A673 (cell line): ENCODE data around the gene STXBP5. TPM values are rescaled to one million over a fixed set of nuclear protein-coding genes. Genes with fewer than 3 reads are reported as not detected.

Experiments
- BruUV-seq: library from RNA; stranded (reverse); fragments of 400-500 nt; replicated peaks from 2 replicates; lab custom pipeline; 2021; lab: Mats Ljungman, UMichigan
- CTCF ChIA-PET: fragments of 300-600 bp; sonication (Branson Sonifier 250); formaldehyde crosslinking; loops from one replicate; lab custom pipeline; 2022; ENCODE audit warnings: antibody characterized with exemption; lab: Charles Lee
- POLR2A ChIA-PET: fragments of 300-600 bp; sonication (Branson Sonifier 250); formaldehyde crosslinking; loops from one replicate; lab custom pipeline; 2022; ENCODE audit warnings: antibody characterized with exemption; ENCODE audit not compliant: low non-redundant PET; lab: Charles Lee
- DNase-seq: peaks from one replicate; pipeline ENCODE4 v3.0.0-alpha.2; 2015; ENCODE audit warnings: low spot score
- H3K27ac ChIP-seq: fragments of 200-600 bp; sonication (generic); 2 replicates; pipeline ENCODE4 v1.5.1; 2016; ENCODE audit warnings: mixed run types, low read depth, mild to moderate bottlenecking, mixed read lengths, antibody characterized with exemption, low read length; ENCODE audit not compliant: poor library complexity, severe bottlenecking
- H3K27me3 ChIP-seq: fragments of 200-600 bp; sonication (generic); replicated peaks from 2 replicates; pipeline ENCODE4 v1.6.1; 2017; ENCODE audit warnings: mixed run types, low read depth, mild to moderate bottlenecking, mixed read lengths, antibody characterized with exemption, low read length; ENCODE audit not compliant: insufficient read depth, poor library complexity
- H3K36me3 ChIP-seq: fragments of 200-600 bp; sonication (generic); 2 replicates; pipeline ENCODE4 v1.6.1; 2016; ENCODE audit warnings: mixed run types, mild to moderate bottlenecking, mixed read lengths, antibody characterized with exemption, low read length; ENCODE audit not compliant: insufficient read depth, poor library complexity, severe bottlenecking
- H3K4me1 ChIP-seq: fragments of 200-600 bp; sonication (generic); 2 replicates; pipeline ENCODE4 v1.6.1; 2017; ENCODE audit warnings: mixed run types, mild to moderate bottlenecking, mixed read lengths, antibody characterized with exemption, low read length; ENCODE audit not compliant: insufficient read depth, poor library complexity, severe bottlenecking
- H3K4me3 ChIP-seq: fragments of 200-600 bp; sonication (generic); 2 replicates; pipeline ENCODE4 v1.5.1; 2016; ENCODE audit warnings: low read depth, mixed run types, mild to moderate bottlenecking, mixed read lengths, low read length; ENCODE audit not compliant: poor library complexity, severe bottlenecking
- H3K9me3 ChIP-seq: fragments of 200-600 bp; sonication (generic); 2 replicates; pipeline ENCODE4 v1.6.1; 2016; ENCODE audit warnings: mixed run types, low read depth, mild to moderate bottlenecking, mixed read lengths, antibody characterized with exemption, low read length; ENCODE audit not compliant: poor library complexity, severe bottlenecking
- EZH2 ChIP-seq: fragments of 200-600 bp; sonication (generic); IDR thresholded peaks from 2 replicates; pipeline ENCODE4 v1.6.1; 2017; ENCODE audit warnings: borderline replicate concordance, low read depth, mild to moderate bottlenecking, mixed read lengths, antibody characterized with exemption, low read length; ENCODE audit not compliant: poor library complexity, severe bottlenecking
- intact Hi-C: fragments of 100-400 bp; cut with micrococcal nuclease; formaldehyde crosslinking; loops from one replicate; pipeline ENCODE4 v1.10.0; 2022; ENCODE audit not compliant: unreplicated experiment
- total RNA-seq: library from RNA; stranded (reverse); gene quantifications from 2 replicates; pipeline ENCODE4 v1.2.3, GENCODE V29; 2021
- TF ChIP-seq, protein P1 (sequence below): fragments of 300-800, 200-600 bp; sonication (generic); conservative IDR thresholded peaks from 2 replicates; pipeline ENCODE4 v1.5.1; 2017; ENCODE audit warnings: low read depth, mild to moderate bottlenecking, antibody characterized with exemption, low read length, moderate library complexity, mixed read lengths

STXBP5 gene
- total RNA-seq, 1 experiment from 2014 or later = 14.5 TPM

DNA sequence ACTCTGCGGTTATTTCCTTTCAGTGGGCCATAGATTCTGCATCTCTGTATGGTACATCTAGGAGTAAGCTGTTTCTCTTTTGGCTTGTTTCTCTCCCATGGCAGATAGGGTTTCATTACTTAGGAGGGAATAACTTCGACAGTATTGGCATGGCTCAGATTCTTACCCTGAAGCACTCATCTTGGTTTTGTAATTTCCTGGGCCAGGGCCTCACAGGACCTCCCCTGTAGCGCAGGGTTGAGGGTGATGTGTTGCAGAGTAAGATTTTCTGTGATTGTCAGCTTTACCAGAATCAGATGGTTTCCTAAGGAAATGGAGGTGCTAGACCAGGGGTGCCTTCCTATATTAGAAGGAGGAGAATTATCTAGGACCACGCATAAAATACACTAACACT, 78.3 kb downstream of the STXBP5 start:
- TF ChIP-seq EZH2 = no peak
- TF ChIP-seq, protein P1, sequence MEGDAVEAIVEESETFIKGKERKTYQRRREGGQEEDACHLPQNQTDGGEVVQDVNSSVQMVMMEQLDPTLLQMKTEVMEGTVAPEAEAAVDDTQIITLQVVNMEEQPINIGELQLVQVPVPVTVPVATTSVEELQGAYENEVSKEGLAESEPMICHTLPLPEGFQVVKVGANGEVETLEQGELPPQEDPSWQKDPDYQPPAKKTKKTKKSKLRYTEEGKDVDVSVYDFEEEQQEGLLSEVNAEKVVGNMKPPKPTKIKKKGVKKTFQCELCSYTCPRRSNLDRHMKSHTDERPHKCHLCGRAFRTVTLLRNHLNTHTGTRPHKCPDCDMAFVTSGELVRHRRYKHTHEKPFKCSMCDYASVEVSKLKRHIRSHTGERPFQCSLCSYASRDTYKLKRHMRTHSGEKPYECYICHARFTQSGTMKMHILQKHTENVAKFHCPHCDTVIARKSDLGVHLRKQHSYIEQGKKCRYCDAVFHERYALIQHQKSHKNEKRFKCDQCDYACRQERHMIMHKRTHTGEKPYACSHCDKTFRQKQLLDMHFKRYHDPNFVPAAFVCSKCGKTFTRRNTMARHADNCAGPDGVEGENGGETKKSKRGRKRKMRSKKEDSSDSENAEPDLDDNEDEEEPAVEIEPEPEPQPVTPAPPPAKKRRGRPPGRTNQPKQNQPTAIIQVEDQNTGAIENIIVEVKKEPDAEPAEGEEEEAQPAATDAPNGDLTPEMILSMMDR = no peak
- POLR2A ChIA-PET = no interaction called here
- CTCF ChIA-PET = no interaction called here
- DNase-seq = no peak
- H3K9me3 ChIP-seq = no peaks in the 10 kb centered on the region
- no peak overlapping the region for H3K27ac ChIP-seq
- no peak overlapping the region for H3K4me3 ChIP-seq
- no peaks in the 10 kb centered on the region for H3K27me3 ChIP-seq
- intact Hi-C loops = no loop called here
- no peaks in the 10 kb centered on the region for H3K4me1 ChIP-seq
- BruUV-seq = no TSS peak
- H3K36me3 ChIP-seq = no peaks in the 10 kb centered on the region

DNA sequence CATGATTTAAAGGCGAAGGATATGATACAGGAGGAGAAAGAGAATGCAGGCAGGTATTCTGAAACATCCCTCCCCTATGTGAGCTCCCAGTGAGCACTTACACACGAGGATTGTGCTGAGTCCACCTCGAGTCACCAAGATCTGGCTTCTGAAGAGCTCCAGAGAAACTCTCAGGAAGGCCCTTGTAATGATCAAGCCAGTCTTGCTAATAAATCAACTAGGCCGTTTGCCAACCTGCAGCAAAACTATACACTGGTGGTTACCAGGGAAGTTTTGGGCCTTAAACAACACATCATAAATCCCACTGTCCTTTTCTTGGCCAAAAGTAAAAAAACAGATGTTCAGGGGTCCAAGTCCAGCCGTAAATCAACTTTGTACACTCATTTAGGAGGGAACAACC, 79.2 kb downstream of the STXBP5 start:
- CTCF ChIA-PET = no interaction called here
- BruUV-seq = no TSS peak

DNA sequence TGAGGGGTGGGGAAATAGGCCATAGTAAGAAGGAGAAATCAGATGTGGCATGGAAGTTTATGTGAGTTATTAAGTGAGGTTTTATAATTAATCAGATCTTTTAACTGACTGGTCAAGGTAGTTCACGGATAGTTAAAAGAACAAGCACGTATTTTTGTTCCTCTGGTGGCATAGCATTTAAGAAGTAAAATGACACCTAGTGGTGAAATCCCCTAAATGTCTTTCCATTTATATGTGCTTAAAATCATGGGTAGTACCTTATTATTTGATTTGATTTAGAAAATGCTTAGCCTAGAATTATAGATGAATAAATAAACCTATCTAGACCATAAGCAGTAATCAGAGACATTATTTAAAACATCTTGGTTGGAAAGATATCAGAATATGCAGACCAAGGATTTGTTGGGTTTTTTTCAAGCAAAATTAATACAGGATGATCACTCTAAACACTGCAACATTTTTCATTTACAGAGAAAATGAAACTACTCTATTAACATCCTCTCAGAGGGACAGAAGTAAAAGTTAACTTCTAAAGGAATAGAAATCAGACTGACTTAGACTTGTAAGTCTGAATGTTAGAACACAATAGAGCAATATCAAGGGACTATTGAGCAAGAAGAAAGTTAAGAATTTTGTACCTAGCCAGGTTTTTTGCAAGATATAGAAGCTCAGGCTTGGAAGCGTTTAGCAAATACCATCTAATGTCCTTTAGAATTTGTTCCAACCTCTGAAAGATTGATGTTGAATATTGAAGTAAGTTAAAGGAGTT, 81.1 kb downstream of the STXBP5 start:
- no TSS peak for BruUV-seq
- no peaks in the 10 kb centered on the region for H3K27me3 ChIP-seq
- H3K4me3 ChIP-seq = no peak overlapping the region
- H3K36me3 ChIP-seq = no peaks in the 10 kb centered on the region
- peak; percentile 48 for DNase-seq
- no peak overlapping the region for H3K27ac ChIP-seq
- TF ChIP-seq, protein P1 = peak; percentile 64
- TF ChIP-seq EZH2 = no peak
- no peaks in the 10 kb centered on the region for H3K4me1 ChIP-seq
- POLR2A ChIA-PET = no interaction called here
- intact Hi-C loops = loop anchor here (2.0 kb wide), 2 partner anchors 382 to 428 kb away; no protein-coding TSS in a partner anchor
- H3K9me3 ChIP-seq = no peaks in the 10 kb centered on the region
- CTCF ChIA-PET = interaction anchor here (0.5 kb wide), 1 partner anchor 178 kb away, joined by 4 read pairs; no protein-coding TSS in a partner anchor

More for the DNA sequence above, 79.2 kb downstream of the STXBP5 start:
- Histone ChIP-seq H3K27ac (no peak overlapping the region), H3K4me3 (no peak overlapping the region), H3K36me3 (no peaks in the 10 kb centered on the region), H3K27me3 (no peaks in the 10 kb centered on the region), H3K9me3 (no peaks in the 10 kb centered on the region), H3K4me1 (no peaks in the 10 kb centered on the region)
- no peak for DNase-seq
- TF ChIP-seq, protein P1 = no peak
- no peak for TF ChIP-seq EZH2
- POLR2A ChIA-PET = no interaction called here
- intact Hi-C loops = no loop called here
